Body of pancreas (tissue), 4 donors: ENCODE results near the gene TOM1. TPM values are rescaled to one million over a fixed set of nuclear protein-coding genes. Genes with fewer than 3 reads are reported as not detected.

Experiments
- ATAC-seq: fragments of 150-250 bp; one replicate; pipeline ENCODE4 v1.9.1; 2016
- DNase-seq, 4 donors: peaks; one replicate each; pipeline ENCODE4 v3.0.0-alpha.2; 2019
- H3K27ac ChIP-seq, 4 donors: fragments of 200-600 bp; sonication (generic); 1 replicate in 3 of 4; 2 replicates in 1 of 4; pipeline versions ENCODE4 v1.5.1 to v1.6.1; 2016 to 2019; ENCODE audit warnings: mild to moderate bottlenecking in 1 of 4, mixed read lengths in 1 of 4, moderate library complexity in 1 of 4
- H3K27me3 ChIP-seq, 2 donors: fragments of 200-600 bp; sonication (generic); one replicate each; pipeline ENCODE4 v1.6.0; 2016; ENCODE audit warnings: mild to moderate bottlenecking in 1 of 2
- H3K36me3 ChIP-seq, 2 donors: fragments of 200-600 bp; sonication (generic); replicated peaks in 1 of 2; 2 replicates each; pipeline ENCODE4 v1.5.1; 2016; ENCODE audit warnings: low read depth in 2 of 2; ENCODE audit not compliant: insufficient read depth in 1 of 2
- H3K4me1 ChIP-seq: fragments of 200-600 bp; sonication (generic); one replicate; pipeline ENCODE4 v1.6.0; 2016
- H3K4me3 ChIP-seq, 2 donors: fragments of 200-600 bp; sonication (generic); 1 replicate in 1 of 2; 2 replicates in 1 of 2; pipeline ENCODE4 v1.5.1; 2016 to 2019
- H3K9me3 ChIP-seq, 3 donors: fragments of 200-600 bp; sonication (generic); 1 replicate in 2 of 3; 2 replicates in 1 of 3; pipeline ENCODE4 v1.5.1; 2016
- POLR2A ChIP-seq, 3 donors: fragments of 450-650 bp; IDR thresholded peaks; one replicate each; pipeline ENCODE4 v1.6.1; 2016; ENCODE audit warnings: antibody characterized with exemption in 3 of 3, mild to moderate bottlenecking in 2 of 3
- WGBS, 2 donors: methylation state at CpG; one replicate each; pipeline ENCODE4 v1.1.5; 2017; 5-methylcytosine and 5-hydroxymethylcytosine counted together
- intact Hi-C: fragments of 100-400 bp; cut with DNase I; formaldehyde crosslinking; loops from one replicate; pipeline ENCODE4 v1.15.1; 2023
- total RNA-seq, 2 donors: library from RNA; depleted of rRNA; stranded (reverse); fragments of >200 nt; gene quantifications; one replicate each; pipeline ENCODE4 v1.1.0, GENCODE V29; 2016
- TF ChIP-seq, protein P1 (sequence below), 7 experiments: fragments of 450-650 bp in 4 of 7; fragments of 200-600 bp in 3 of 7; sonication (generic) in 3 of 7; IDR thresholded peaks; one replicate each; pipeline ENCODE4 v1.5.1; 2016 to 2019; ENCODE audit warnings: antibody characterized with exemption in 7 of 7

TOM1 gene
- total RNA-seq, 2 donors from 2014 or later, result 34.0 to 42.2 TPM

DNA sequence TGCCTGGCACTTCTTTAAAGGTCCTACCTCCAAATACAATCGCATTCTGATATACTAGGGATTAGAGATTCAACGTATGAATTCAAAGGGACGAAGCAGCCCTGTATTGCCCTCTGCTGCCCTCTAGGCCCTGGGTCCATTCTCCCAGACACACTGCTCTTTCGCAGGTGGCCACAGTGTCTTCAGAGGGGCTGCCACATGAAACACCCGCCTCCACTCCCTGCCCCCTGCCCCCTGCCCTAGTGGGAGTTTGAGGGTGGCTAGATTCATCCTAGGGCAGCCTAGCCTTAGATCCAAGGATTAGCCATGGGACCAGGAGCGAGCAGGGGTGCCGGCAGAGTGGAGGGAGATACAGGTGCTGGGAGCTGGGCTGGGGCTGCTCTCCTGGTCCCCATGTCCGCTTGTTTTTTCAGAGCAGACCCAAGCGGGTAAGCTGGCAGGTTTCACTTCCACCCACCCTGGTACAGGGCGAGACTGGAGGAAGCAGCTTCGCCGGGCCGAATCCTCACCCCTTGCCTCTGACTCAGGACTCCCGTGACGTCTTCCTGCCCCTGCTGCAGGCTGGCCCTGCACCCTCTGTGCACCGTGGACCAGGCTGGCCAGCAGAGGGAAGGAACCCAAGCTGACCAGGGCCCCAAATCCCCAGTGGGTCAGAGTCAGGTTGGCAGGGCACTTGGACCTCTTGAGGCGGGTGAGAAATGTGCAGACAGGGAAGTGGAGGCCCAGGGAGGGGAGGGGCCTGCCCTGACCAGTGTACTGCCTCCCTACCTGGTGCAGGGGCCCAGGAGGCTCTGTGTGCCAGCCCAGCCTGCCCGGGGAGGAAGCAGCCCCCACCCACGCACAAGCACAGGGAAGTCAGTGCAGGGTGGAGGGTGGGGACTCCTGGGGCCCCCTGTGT is 52.8 kb downstream of the TOM1 start:
- H3K27ac ChIP-seq, result peak overlapping the region in 2 of 4 donors; percentile 36 to 55
- no peaks in the 10 kb centered on the region for H3K27me3 ChIP-seq
- H3K36me3 ChIP-seq, result no peaks in the 10 kb centered on the region
- DNase-seq (peak; percentile 51 to 80 (median 62)), ATAC-seq (no peak)
- 30 to 48% methylated on average over 6 to 19 of the region's 19 CpGs for WGBS, 2 donors
- H3K4me3 ChIP-seq, result no peak overlapping the region
- H3K9me3 ChIP-seq, result no peaks in the 10 kb centered on the region
- H3K4me1 ChIP-seq, result peaks cover 26% of the 10 kb centered on the region
- intact Hi-C loops, result loop anchor here (5.0 kb wide), 1 partner anchor 230 kb away; no protein-coding TSS in a partner anchor
- TF ChIP-seq, protein P1, sequence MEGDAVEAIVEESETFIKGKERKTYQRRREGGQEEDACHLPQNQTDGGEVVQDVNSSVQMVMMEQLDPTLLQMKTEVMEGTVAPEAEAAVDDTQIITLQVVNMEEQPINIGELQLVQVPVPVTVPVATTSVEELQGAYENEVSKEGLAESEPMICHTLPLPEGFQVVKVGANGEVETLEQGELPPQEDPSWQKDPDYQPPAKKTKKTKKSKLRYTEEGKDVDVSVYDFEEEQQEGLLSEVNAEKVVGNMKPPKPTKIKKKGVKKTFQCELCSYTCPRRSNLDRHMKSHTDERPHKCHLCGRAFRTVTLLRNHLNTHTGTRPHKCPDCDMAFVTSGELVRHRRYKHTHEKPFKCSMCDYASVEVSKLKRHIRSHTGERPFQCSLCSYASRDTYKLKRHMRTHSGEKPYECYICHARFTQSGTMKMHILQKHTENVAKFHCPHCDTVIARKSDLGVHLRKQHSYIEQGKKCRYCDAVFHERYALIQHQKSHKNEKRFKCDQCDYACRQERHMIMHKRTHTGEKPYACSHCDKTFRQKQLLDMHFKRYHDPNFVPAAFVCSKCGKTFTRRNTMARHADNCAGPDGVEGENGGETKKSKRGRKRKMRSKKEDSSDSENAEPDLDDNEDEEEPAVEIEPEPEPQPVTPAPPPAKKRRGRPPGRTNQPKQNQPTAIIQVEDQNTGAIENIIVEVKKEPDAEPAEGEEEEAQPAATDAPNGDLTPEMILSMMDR (IDR thresholded peaks at IDR 0.05), result peak in 3 of 7 experiments; percentile 23 to 44 (median 36)
- peak in 2 of 3 donors; percentile 19 to 34 for TF ChIP-seq POLR2A (IDR thresholded peaks at IDR 0.05)

DNA sequence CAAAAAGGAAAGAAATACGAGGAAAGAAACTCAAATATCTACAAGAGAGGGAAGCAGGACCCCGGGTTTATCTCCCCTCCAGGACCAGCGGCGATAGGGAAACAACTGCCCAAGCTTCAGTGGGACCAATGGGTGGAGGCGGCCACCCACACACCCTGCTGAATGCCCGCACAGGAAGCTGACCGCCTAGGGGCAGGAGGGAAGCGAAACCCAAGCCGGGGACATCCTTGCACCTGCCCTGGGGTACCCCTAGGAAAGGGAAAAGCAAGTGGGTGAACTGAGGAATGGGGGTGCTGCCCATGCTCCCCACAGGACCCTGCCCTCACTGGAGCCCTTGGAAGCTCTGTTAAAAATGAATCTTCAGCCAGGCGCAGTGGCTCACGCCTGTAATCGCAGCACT is 53.6 kb downstream of the TOM1 start:
- DNase-seq, result peak in 1 of 4 donors; percentile 55
- H3K36me3 ChIP-seq, result no peaks in the 10 kb centered on the region
- intact Hi-C loops, result loop anchor here (5.0 kb wide), 1 partner anchor 229 kb away; no protein-coding TSS in a partner anchor
- no peaks in the 10 kb centered on the region for H3K27me3 ChIP-seq
- no peak overlapping the region for H3K4me3 ChIP-seq
- WGBS, 2 donors, result 66 to 69% methylated on average over 10 to 11 of the region's 12 CpGs
- peaks cover 26% of the 10 kb centered on the region for H3K4me1 ChIP-seq
- no peaks in the 10 kb centered on the region for H3K9me3 ChIP-seq
- no peak for TF ChIP-seq POLR2A (IDR thresholded peaks at IDR 0.05)
- TF ChIP-seq, protein P1 (IDR thresholded peaks at IDR 0.05), result no peak
- peak overlapping the region in 1 of 4 donors; percentile 55 for H3K27ac ChIP-seq
- ATAC-seq, result no peak

DNA sequence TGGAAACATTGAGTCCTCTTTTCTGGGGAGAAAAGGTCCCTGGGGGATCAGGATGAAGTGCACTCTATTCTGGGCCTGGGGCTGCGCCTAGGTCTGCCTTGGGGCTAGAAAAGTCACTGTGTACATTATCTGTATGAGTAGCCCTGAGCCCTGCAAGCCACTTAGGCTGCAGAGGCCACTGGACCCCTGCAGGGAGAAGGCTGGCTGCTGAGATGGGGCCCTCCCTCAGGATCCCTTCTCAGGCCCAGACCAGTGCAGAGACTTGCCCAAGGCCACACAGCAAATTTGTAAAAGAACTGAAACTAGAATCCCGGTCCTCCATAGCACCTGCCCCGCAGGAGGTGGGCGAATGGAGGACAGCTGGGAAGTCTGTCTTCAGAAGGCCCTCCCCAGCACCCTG is 54.4 kb downstream of the TOM1 start:
- no peaks in the 10 kb centered on the region for H3K9me3 ChIP-seq
- no peak for TF ChIP-seq POLR2A (IDR thresholded peaks at IDR 0.05)
- TF ChIP-seq, protein P1 (IDR thresholded peaks at IDR 0.05), result no peak
- H3K4me1 ChIP-seq, result peaks cover 26% of the 10 kb centered on the region
- no peaks in the 10 kb centered on the region for H3K36me3 ChIP-seq
- no peak for DNase-seq
- H3K4me3 ChIP-seq, result no peak overlapping the region
- no peaks in the 10 kb centered on the region for H3K27me3 ChIP-seq
- no peak for ATAC-seq
- peak overlapping the region in 1 of 4 donors; percentile 55 for H3K27ac ChIP-seq
- WGBS, 2 donors, result 65 to 90% methylated on average over 2 to 4 of the region's 4 CpGs
- intact Hi-C loops, result loop anchor here (5.0 kb wide), 1 partner anchor 228 kb away; no protein-coding TSS in a partner anchor

DNA sequence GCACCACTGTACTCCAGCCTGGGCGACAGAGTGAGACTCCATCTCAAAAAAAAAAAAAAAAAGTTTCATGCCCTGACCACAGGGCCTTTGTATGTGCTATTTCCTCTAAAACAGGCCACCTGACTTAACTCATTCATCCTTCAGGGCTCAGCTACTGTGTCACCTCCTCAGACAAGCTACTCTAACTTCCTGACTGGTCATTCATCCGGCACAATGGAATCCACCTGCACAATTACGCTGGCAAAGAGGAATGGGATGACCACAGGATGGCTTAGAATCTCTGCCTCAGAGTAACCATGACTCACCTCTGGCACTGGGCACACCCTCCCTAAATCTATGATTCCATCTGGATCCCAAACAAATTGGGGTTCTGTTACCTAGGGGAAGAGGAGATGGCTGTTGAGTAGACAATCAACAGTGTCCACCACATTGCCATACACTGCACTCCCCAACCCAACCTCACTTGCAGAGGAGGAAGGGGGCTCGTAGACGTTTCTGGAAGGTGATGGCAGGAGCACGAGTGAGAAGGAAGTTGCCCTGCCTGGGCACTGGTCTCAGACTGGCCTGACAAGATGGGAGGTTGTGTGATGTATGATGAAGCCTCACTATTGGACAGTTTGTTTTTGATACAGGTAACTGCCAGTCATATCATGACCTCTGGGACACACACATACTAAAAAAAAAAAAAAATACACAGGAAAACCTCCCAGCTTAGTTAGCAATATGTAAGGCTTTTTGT is 58.4 kb downstream of the TOM1 start:
- intact Hi-C loops, result no loop called here
- ATAC-seq (no peak), DNase-seq (no peak)
- TF ChIP-seq, protein P1 (IDR thresholded peaks at IDR 0.05), result no peak
- TF ChIP-seq POLR2A (IDR thresholded peaks at IDR 0.05), result no peak
- no peaks in the 10 kb centered on the region for H3K27me3 ChIP-seq
- H3K9me3 ChIP-seq, result no peaks in the 10 kb centered on the region
- H3K4me3 ChIP-seq, result no peak overlapping the region
- no peaks in the 10 kb centered on the region for H3K36me3 ChIP-seq
- WGBS, 2 donors, result 66 to 68% methylated on average over 6 of the region's 6 CpGs
- no peaks in the 10 kb centered on the region for H3K4me1 ChIP-seq
- no peak overlapping the region for H3K27ac ChIP-seq
